Measurements from ENCODE around the gene MAN1C1.

MAN1C1 gene

GRCh38 chr1:25784575-25785051 is 168.0 kb downstream of the MAN1C1 start:
- Histone ChIP-seq H3K27me3 (ENCODE audit: control insufficient read depth, insufficient read depth, low read length) (no peaks in the 10 kb centered on the region), H3K36me3 (ENCODE audit: control insufficient read depth, insufficient read depth, low read length) (no peaks in the 10 kb centered on the region), H3K9ac (ENCODE audit: low read length) (no peak overlapping the region), H3K4me1 (ENCODE audit: control insufficient read depth, insufficient read depth, low read length) (peaks cover 37% of the 10 kb centered on the region), H3K27ac (ENCODE audit: low read depth, low read length) (no peak overlapping the region), H3K9me3 (ENCODE audit: control insufficient read depth, insufficient read depth, low read depth, low read length) (no peaks in the 10 kb centered on the region), H3K4me3 (ENCODE audit: low read depth, low read length) (no peak overlapping the region)

- H3K4me3 ChIP-seq (ENCODE audit: low read depth, low read length), result no peak overlapping the region
- H3K27ac ChIP-seq (ENCODE audit: low read depth, low read length), result no peak overlapping the region
- no peaks in the 10 kb centered on the region for H3K36me3 ChIP-seq (ENCODE audit: control insufficient read depth, insufficient read depth, low read length)
- H3K9me3 ChIP-seq (ENCODE audit: control insufficient read depth, insufficient read depth, low read depth, low read length), result no peaks in the 10 kb centered on the region
- no peak overlapping the region for H3K9ac ChIP-seq (ENCODE audit: low read length)
- no peaks in the 10 kb centered on the region for H3K27me3 ChIP-seq (ENCODE audit: control insufficient read depth, insufficient read depth, low read length)
- H3K4me1 ChIP-seq (ENCODE audit: control insufficient read depth, insufficient read depth, low read length), result peaks cover 28% of the 10 kb centered on the region
These were observed 168.9 kb downstream of the MAN1C1 start for GRCh38 chr1:25785333-25786067.

DNA sequence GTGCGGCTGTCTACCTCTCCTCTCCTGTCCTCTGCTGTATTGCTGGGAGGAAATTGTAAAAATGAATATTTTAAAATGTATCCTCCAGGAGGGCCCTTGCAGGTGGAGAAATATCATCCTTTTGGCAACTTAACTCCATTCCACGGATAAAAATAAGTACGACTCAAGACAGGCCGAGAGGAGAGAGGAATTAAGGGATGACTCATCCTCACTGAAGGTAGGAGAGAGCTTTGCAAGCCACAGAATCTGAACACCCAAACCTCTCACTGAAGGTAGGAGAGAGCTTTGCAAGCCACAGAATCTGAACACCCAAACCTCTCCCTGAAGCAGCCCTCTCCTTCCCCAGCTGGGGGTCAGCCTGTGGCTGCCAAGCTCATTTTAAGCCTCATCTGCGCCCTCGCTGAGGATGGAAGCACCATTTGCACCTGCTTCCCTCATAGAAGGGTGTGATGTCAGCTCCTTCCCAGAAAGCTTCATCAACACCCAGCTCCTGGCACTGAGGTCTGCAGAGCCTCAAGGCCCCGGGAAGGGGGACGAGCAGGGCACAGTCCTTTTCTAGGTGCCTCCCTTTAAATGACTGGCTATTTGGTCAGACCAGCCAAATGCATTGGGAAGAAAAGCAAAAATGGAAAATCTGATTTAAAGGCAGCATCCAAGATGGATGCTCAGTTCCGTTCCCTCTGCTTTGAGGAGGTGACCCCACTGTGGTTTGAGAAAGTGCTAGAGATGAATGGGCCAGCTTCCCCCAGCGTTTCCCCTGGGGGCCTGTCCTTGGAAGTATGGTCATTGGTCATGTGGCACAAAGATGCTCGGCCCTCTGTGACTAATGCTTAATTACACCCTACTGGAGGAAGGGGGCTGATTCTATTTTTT is 170.5 kb downstream of the MAN1C1 start:
- H3K9ac ChIP-seq (ENCODE audit: low read length), result no peak overlapping the region
- H3K27me3 ChIP-seq (ENCODE audit: control insufficient read depth, insufficient read depth, low read length), result no peaks in the 10 kb centered on the region
- no peaks in the 10 kb centered on the region for H3K9me3 ChIP-seq (ENCODE audit: control insufficient read depth, insufficient read depth, low read depth, low read length)
- no peak overlapping the region for H3K27ac ChIP-seq (ENCODE audit: low read depth, low read length)
- no peak overlapping the region for H3K4me3 ChIP-seq (ENCODE audit: low read depth, low read length)
- no peaks in the 10 kb centered on the region for H3K36me3 ChIP-seq (ENCODE audit: control insufficient read depth, insufficient read depth, low read length)
- peaks cover 17% of the 10 kb centered on the region; the same call in 1 of the 2 replicates for H3K4me1 ChIP-seq (ENCODE audit: control insufficient read depth, insufficient read depth, low read length)

DNA sequence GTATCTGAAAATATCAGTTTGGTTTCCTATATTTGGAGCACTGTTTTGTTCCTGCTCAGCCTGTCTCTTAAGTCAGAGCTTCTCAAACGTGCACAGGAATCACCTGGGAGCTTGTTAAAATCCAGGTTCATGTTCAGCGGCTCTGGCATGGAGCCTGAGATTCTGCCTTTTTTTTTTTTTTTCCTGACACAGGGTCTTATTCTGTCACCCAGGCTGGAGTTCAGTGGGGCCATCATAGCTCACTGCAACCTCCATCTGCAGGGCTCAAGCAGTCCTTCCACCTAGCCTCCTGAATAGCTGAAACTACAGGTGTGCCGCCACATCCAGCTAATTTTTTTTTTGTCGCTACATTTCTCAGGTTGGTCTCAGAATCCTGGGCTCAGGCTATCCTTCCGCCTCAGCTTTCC is 171.2 kb downstream of the MAN1C1 start:
- no peak overlapping the region for H3K9ac ChIP-seq (ENCODE audit: low read length)
- no peak overlapping the region for H3K4me3 ChIP-seq (ENCODE audit: low read depth, low read length)
- no peaks in the 10 kb centered on the region for H3K27me3 ChIP-seq (ENCODE audit: control insufficient read depth, insufficient read depth, low read length)
- peaks cover 13% of the 10 kb centered on the region; the same call in 1 of the 2 replicates for H3K4me1 ChIP-seq (ENCODE audit: control insufficient read depth, insufficient read depth, low read length)
- H3K36me3 ChIP-seq (ENCODE audit: control insufficient read depth, insufficient read depth, low read length), result no peaks in the 10 kb centered on the region
- H3K27ac ChIP-seq (ENCODE audit: low read depth, low read length), result no peak overlapping the region
- H3K9me3 ChIP-seq (ENCODE audit: control insufficient read depth, insufficient read depth, low read depth, low read length), result no peaks in the 10 kb centered on the region

GRCh38 chr1:25790472-25790871 is 173.9 kb downstream of the MAN1C1 start:
- Histone ChIP-seq H3K9me3 (ENCODE audit: control insufficient read depth, insufficient read depth, low read depth, low read length) (no peaks in the 10 kb centered on the region), H3K4me1 (ENCODE audit: control insufficient read depth, insufficient read depth, low read length) (peaks cover 5% of the 10 kb centered on the region; the same call in 1 of the 2 replicates), H3K27me3 (ENCODE audit: control insufficient read depth, insufficient read depth, low read length) (no peaks in the 10 kb centered on the region), H3K4me3 (ENCODE audit: low read depth, low read length) (no peak overlapping the region), H3K9ac (ENCODE audit: low read length) (no peak overlapping the region), H3K27ac (ENCODE audit: low read depth, low read length) (no peak overlapping the region), H3K36me3 (ENCODE audit: control insufficient read depth, insufficient read depth, low read length) (no peaks in the 10 kb centered on the region)

GRCh38 chr1:25792115-25792514 is 175.5 kb downstream of the MAN1C1 start:
- Histone ChIP-seq H3K9ac (ENCODE audit: low read length) (no peak overlapping the region), H3K9me3 (ENCODE audit: control insufficient read depth, insufficient read depth, low read depth, low read length) (no peaks in the 10 kb centered on the region), H3K27ac (ENCODE audit: low read depth, low read length) (no peak overlapping the region), H3K27me3 (ENCODE audit: control insufficient read depth, insufficient read depth, low read length) (no peaks in the 10 kb centered on the region), H3K4me1 (ENCODE audit: control insufficient read depth, insufficient read depth, low read length) (peaks cover 7% of the 10 kb centered on the region; the same call in 1 of the 2 replicates), H3K36me3 (ENCODE audit: control insufficient read depth, insufficient read depth, low read length) (no peaks in the 10 kb centered on the region), H3K4me3 (ENCODE audit: low read depth, low read length) (no peak overlapping the region)

DNA sequence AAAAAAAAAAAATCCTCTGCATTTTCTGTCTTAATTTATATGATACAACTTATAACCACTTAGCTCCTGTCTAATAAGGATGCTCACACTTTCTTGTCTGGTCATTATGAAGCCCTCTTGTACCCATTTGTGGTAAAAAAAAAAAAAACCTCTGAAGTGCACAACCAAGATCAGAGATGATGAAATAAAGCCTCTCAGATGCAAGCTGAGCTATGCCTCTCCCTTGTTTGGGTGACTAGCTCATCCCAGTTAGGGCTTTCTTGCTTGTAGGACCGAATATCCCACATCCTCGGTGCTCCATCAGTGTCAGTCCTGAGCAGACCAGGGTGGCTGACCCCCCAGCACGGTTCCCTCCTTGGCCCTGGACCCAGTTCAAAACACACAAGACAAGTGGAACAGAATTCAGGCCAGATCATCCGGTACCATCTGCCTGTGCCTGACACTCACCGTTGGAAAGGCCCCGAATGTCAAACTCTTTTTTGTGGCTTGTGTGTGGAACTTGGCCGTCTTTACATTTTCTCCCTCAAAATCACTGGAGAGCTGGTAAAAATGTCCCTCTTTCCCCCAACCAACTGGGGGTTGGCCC is 177.1 kb downstream of the MAN1C1 start:
- no peaks in the 10 kb centered on the region for H3K36me3 ChIP-seq (ENCODE audit: control insufficient read depth, insufficient read depth, low read length)
- H3K4me1 ChIP-seq (ENCODE audit: control insufficient read depth, insufficient read depth, low read length), result peaks cover 6% of the 10 kb centered on the region; the same call in 1 of the 2 replicates
- H3K4me3 ChIP-seq (ENCODE audit: low read depth, low read length), result no peak overlapping the region
- no peaks in the 10 kb centered on the region for H3K27me3 ChIP-seq (ENCODE audit: control insufficient read depth, insufficient read depth, low read length)
- no peak overlapping the region for H3K9ac ChIP-seq (ENCODE audit: low read length)
- no peak overlapping the region for H3K27ac ChIP-seq (ENCODE audit: low read depth, low read length)
- no peaks in the 10 kb centered on the region for H3K9me3 ChIP-seq (ENCODE audit: control insufficient read depth, insufficient read depth, low read depth, low read length)

DNA sequence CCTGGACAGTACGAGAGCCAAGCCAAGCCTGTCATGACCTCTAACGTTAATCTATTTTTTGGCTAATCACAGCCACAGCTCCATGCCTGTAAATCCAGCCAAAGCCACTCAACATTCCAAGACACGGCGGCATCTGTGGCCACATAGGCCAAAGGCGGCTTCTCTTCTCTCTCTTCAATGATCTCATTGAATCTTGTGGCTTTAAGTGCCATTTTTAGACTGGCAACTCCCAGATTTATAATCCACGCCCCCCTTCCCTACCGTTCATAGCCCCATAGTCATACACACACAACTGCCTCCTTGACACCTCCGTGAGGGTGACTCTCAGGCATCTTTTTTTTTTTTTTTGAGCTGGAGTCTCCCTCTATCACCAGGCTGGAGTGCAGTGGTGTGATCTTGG is 177.7 kb downstream of the MAN1C1 start:
- H3K9me3 ChIP-seq (ENCODE audit: control insufficient read depth, insufficient read depth, low read depth, low read length), result no peaks in the 10 kb centered on the region
- H3K4me1 ChIP-seq (ENCODE audit: control insufficient read depth, insufficient read depth, low read length), result peaks cover 8% of the 10 kb centered on the region; the same call in 1 of the 2 replicates
- no peak overlapping the region for H3K4me3 ChIP-seq (ENCODE audit: low read depth, low read length)
- no peaks in the 10 kb centered on the region for H3K27me3 ChIP-seq (ENCODE audit: control insufficient read depth, insufficient read depth, low read length)
- no peak overlapping the region for H3K9ac ChIP-seq (ENCODE audit: low read length)
- H3K36me3 ChIP-seq (ENCODE audit: control insufficient read depth, insufficient read depth, low read length), result no peaks in the 10 kb centered on the region
- no peak overlapping the region for H3K27ac ChIP-seq (ENCODE audit: low read depth, low read length)

GRCh38 chr1:25795211-25795610 is 178.6 kb downstream of the MAN1C1 start:
- no peak overlapping the region for H3K4me3 ChIP-seq (ENCODE audit: low read depth, low read length)
- H3K9me3 ChIP-seq (ENCODE audit: control insufficient read depth, insufficient read depth, low read depth, low read length), result no peaks in the 10 kb centered on the region
- H3K4me1 ChIP-seq (ENCODE audit: control insufficient read depth, insufficient read depth, low read length), result peaks cover 13% of the 10 kb centered on the region
- H3K9ac ChIP-seq (ENCODE audit: low read length), result no peak overlapping the region
- H3K27ac ChIP-seq (ENCODE audit: low read depth, low read length), result no peak overlapping the region
- no peaks in the 10 kb centered on the region for H3K27me3 ChIP-seq (ENCODE audit: control insufficient read depth, insufficient read depth, low read length)
- no peaks in the 10 kb centered on the region for H3K36me3 ChIP-seq (ENCODE audit: control insufficient read depth, insufficient read depth, low read length)

DNA sequence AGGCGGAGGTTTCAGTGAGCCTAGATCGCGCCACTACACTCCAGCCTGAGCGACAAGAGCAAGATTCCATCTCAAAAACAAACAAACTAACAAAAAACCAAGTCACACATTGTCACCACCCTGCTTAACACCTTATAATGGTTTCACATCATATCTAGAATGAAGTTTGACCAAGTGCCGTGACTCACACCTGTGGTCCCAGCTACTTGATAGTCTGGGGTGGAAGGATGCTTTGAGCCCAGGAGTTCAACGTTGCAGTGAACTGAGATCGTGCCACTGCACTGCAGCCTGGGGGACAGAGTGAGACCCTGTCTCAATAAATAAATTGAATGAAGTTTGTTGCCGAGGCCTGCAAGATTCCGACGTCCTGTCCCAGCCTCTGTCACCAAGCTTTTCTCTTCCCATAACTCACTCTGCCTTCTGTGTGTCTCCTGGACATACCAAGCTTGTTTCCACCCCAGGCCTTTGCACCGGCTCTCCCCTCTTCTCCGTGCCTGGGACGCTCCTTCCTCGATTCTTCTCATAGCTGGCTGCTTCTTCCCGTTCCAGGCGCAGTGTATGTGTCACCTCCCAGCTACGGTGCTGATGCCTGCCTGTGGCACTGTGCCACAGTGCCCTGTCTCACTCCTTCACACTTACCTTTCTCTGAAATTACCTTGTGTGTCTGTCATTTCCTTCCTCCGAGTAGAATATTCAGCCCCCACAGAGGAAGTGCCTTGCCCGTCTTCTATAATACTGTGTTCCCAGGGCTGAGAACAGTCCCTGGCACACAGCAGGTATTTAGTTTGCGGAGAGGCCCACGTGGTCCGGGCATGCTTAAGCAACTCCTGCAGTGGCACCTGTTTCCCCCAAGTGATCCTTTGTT is 179.6 kb downstream of the MAN1C1 start:
- Histone ChIP-seq H3K4me1 (ENCODE audit: control insufficient read depth, insufficient read depth, low read length) (peaks cover 20% of the 10 kb centered on the region), H3K36me3 (ENCODE audit: control insufficient read depth, insufficient read depth, low read length) (no peaks in the 10 kb centered on the region), H3K9me3 (ENCODE audit: control insufficient read depth, insufficient read depth, low read depth, low read length) (no peaks in the 10 kb centered on the region), H3K9ac (ENCODE audit: low read length) (no peak overlapping the region), H3K27ac (ENCODE audit: low read depth, low read length) (no peak overlapping the region), H3K27me3 (ENCODE audit: control insufficient read depth, insufficient read depth, low read length) (no peaks in the 10 kb centered on the region), H3K4me3 (ENCODE audit: low read depth, low read length) (no peak overlapping the region)
